GM15510 (cell line): ENCODE data around the gene UPF2.

Experiments used
- POLR2A ChIP-seq: IDR thresholded peaks from 3 replicates; pipeline ENCODE4 v1.6.1; 2011; ENCODE audit warnings: borderline replicate concordance; ENCODE audit not compliant: insufficient read length; ENCODE audit errors: extremely low read depth

The UPF2 gene

DNA sequence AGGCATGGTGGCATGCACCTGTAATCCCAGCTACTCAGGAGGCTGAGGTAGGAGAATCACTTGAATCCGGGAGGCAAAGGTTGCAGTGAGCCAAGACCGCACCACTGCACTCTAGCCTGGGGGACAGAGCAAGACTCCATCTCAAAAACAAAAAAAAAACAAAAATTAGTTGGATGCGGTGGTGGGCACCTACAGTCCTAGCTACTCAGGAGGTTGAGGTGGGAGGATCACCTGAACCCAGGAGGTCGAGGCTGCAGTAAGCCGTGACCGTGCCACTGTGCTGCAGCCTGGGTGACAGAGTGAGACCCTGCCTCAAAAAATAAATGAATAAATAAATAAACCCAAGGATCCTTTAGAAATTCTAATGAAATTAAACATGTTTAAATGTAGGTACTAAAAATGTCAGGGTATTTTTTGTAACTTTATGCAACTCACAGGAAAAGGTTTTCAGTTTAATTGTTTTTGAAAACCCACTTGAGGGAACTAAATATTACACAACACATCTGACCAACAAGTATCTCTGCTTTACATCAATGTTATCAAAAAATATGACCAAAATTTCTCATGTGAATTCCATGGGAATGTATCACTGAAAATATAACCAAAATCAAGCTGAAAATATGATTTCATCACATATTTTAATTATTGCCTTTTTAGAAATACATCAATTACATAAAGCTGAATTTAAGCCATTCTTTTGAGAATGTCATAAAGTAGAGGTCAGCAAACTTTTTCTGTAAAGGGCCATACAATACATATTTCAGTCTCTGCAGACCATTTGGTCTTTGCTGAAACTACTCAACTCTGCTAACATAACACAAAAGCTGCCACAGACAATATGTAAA, 23.9 kb downstream of the UPF2 start:
- no peak for TF ChIP-seq POLR2A

DNA sequence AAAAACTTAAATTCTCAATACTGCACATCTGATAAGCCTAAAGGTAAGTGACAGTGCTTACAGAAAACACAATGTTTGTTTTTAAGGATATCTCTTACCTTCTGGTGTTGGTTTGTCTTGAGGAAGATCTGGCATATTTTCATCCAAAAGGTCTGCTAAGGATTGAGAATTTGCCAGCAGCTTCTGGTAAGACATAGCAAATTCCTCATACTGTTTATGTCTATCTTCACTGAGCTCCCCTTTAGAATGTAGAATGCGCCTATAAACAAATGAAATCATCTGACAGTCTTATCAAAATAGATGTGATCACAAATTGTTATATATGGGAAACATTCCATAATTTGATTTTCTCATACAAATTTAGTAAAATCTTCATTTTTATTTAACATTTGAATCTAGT, 28.7 kb downstream of the UPF2 start:
- no peak for TF ChIP-seq POLR2A

DNA sequence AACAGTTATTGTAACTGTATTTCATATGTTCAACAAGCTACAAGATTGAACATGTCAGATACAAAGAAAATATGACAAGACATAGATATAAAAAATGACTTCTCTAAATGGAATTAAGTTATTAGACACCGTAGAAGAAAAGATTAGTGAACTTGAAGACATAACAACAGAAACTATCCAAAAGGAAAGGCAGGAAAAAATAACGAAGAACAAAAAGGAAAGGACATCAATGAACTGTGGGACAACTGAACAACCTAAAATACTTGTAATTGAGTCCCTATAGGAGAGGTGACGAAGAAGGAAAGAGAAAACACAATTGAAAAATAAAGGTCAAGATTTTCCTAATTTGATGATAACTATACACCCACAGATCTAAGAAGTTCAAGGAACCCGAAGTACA, 32.3 kb downstream of the UPF2 start:
- TF ChIP-seq POLR2A = no peak

DNA sequence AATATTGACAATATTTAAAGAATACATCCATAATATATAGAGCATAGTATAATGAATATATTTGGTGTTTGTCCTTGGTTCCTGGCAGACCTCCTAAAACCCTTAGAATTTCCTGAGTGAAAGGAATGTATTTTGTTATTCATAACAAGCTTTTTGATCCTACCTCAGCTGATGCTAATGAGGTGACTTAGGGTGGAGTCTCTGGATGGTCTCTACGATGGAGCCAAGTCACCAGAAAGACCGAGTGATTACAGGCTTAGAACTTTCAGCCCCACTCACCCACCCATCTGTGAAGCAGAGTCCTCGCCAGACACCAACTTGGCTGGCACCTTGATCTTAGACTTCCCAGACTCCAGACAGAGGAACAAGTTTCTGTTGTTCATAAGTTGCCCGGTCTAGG, 35.9 kb downstream of the UPF2 start:
- no peak for TF ChIP-seq POLR2A

DNA sequence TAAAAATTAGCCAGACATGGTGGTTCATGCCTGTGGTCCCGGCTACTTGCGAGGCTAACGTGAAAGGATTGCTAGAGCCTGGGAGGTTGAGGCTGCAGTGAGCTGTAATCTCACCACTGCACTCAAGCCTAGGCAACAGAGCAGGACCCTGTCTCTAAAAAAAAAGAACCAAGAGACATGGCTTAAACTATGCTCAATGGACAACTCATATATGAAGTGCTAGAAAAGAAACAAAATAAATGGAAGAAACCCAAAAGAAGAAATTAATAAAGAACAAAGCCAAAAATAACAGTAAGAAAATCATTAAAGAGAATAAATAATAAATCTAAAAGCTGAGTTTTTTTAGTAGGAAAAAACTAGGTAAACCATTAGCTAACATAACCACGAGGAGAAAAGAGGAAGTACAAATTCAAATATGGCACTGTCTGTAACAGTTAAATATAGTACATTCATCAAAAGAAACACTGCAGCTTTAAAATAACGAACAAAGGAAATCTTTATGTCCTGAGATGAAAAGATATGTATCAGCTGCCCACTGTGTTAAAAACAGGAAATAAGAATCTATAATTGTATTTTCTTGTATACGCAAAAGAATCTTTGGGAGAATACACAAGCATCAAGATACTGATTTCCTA, 48.7 kb downstream of the UPF2 start:
- TF ChIP-seq POLR2A = no peak

DNA sequence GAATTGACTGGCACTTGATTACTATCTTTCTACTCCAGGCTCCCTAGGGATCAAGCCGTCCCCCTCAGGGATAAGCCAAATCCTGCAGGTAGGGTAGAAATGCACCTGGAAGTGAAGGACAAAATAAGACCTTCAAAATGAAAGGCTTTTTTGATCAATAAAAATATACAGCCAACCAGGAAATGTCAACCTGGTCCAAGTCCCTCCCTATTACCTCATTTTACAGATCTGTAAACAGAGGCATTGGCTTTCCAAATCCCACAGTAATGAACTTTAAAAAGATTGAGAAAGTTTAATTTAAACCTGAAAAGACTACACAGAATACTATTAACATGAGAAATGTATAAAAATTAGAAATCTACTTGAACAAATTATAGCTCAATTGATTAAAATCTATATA, 53.7 kb downstream of the UPF2 start:
- TF ChIP-seq POLR2A = no peak

DNA sequence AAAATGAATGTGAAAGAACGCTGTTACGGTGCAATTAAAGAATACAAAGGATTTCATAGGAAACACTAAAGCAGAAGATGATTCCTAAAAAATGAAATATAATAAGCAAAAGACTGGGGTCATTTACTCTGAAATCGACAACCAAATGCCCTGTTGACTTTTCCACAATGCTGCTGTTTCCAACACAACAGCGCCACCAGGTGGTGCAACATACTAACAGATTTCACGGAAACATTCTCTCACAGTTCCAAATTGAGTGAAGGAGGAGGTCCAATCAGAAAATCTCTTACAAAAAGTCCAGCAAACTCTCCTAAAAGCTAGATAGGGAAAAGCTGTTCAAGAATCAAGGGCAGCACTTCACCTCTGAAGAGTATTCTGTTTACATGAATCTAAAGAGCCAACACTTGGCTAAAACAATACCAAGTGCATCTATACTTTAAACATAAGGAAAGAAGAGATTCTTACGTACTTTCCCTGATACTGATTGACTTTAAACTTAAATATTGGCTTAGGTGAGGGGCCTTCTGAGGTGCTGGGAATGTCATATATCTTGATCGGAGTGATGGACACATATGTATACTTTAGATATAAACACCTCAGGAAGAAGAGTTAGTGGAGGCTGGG, 55.9 kb downstream of the UPF2 start:
- no peak for TF ChIP-seq POLR2A

DNA sequence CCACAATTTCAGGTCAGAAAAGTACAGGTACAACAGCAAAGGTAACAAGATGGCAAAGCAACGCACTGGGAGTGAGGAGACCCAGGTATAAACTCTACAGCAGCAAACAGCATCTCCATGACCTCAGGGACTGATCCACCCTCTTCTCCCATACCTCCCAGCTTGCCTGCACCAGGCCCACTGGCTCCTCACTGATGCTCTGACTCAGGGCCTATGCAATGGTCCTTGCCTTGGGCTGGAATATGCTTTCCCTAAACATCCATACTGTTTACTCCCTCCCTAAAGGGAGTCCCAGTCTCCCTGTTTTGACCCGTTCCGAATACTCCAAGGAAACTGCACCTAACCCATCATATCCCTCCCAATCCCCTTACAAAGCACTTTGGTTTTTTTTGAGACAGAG, 60.4 kb downstream of the UPF2 start:
- no peak for TF ChIP-seq POLR2A

DNA sequence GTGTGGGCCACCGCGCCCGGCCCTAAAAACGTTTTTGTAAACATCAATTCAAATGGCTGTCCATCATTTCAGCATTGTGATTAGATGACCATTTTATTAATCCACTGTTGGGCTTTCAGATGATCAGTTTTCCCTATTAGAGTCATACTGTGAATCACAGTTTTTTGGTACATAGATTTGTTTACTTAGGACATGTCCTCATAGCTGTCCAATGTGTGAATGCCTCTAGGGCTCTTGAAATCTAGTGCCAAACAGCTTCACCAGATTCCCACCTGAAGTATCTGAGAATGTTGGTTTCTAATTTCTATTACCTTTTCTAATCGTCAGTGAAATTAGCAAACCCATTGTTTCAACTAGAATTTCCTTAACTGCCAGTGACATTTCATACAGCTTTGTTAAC, 66.8 kb downstream of the UPF2 start:
- no peak for TF ChIP-seq POLR2A

DNA sequence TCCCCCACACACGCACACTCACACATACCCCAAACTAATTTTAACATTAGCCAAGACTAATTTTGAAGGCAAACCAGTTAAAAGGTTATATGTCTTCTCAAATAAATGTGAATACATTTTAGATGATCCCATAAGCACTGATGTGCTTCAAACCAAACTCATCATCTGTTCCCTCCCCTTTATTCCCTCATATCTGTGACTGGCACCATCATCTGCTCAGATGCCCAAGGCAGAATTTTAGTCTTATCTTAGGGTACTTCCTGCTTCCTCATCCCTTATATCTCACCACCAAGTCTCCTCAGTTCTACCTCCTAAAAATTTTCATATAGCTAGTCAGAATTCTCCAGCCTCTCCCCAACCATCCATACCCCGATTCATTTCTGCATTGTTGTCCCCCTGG, 80.4 kb downstream of the UPF2 start:
- no peak for TF ChIP-seq POLR2A

DNA sequence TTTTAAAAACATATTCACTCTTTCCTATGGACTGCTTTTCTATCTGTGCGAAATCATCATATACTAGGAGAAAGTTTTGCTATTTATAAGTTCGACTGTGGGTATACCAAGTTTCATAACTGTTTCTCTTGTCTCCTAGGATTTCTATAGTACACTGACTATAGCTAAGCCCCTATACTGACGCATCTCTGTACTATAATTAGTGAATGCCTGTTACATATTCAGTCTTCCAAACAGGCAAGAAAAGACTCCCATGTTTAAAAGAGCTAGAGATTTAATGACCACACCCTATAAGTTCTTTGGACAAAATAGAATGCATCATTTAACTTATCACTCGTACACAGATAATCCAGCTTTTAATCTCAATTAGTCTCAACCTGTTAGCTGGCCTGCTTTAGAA, 80.8 kb downstream of the UPF2 start:
- no peak for TF ChIP-seq POLR2A

DNA sequence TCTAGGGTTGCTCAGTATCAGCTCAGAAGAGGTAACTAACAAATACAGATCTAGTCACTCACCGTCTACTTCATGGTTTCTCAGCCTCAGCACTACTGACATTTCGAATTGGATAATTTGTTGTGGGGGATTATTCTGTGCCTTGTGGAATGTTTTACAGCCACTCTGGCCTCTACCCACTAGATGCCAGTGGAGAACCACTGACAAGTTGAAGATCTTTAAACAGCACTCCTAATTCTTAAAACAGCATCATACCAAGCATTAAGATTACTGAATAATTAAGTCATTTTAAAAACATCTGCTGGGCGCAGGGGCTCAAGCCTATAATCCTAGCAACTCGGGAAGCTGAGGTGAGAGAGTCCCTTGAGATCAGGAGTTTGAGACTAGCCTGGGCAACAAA, 82.6 kb downstream of the UPF2 start:
- no peak for TF ChIP-seq POLR2A

DNA sequence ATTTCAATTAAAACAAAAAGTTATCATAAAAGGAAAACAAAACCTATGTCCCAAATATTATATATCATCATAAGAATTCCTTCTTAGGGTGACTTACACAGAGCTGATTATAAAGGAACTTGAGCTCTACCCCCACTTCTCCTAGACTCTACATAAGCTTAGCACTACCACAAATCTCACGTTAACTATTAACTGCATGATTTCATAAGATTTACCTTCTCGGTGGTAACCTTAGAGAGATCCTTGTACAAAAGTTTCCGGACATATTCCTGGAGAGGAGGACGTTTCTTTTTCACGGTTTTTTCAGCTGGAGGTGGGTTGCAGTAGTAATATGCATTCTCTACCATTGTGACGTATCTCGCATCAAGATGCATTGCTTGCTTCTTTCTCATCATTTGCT, 83.7 kb downstream of the UPF2 start:
- no peak for TF ChIP-seq POLR2A

DNA sequence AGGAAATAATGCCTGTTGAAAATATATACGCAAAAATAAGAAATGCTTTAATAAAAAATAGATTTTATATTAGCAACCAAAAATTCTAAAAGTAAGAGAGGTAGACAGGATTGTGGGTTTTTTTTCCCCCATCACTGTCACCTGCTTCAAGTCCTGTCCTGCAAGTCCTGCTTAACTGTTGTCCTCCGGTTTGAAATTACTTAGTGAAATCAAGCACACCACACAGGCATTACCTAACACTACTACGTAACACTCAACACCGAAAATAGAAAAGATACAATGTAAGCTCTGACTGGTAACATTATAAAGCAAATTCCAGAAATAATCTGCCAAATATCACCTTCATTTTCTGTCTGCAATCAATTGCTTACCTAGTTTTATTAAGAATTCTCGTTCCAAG, 90.9 kb downstream of the UPF2 start:
- no peak for TF ChIP-seq POLR2A

DNA sequence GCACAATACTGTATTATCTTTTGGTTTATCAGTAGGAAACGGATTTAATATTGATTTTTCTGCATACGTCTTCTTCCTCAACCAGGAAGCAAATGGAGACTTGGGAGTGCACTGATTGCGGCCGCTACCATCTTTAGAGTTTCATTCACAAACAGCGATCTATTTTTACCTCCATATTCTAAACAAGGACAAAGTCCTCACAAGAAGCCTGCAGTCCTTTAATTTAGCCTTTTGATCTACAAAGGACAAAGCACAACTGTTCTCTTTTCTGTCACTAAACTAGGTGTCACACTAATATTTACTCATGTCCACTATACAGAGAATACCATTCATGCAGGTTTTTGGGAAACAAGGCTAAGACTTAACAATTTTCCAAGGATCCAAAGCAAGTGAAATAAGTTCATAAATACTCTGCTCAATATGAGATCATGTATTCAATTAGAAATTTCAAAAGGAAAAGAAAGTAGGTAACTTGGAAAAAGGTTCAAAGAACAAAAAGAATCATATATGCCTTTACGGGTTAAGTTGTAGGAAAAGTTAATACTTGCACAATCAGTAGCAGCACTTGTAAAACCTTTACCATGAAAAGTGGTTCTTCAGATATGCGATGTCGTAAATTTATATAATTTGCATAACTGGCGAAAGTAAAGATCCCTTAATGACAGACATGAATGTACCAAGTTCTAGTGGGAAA, 92.1 kb downstream of the UPF2 start:
- TF ChIP-seq POLR2A = no peak
